K562 (cell line): Measurements from ENCODE around the gene PFDN4.

Experiments used
- ATF7 ChIP-seq: fragments of 450-650 bp; IDR thresholded peaks from 2 replicates; pipeline ENCODE4 v1.7.1; 2014; ENCODE audit warnings: mild to moderate bottlenecking, moderate library complexity
- BRCA1 ChIP-seq, 2 experiments: fragments of 450-650 bp in 1 of 2; sonication (generic) in 1 of 2; formaldehyde crosslinking in 1 of 2; IDR thresholded peaks; 2 replicates each; pipeline versions ENCODE4 v1.5.0 to v1.6.1; 2017 to 2020; ENCODE audit warnings: mild to moderate bottlenecking in 1 of 2, missing genetic modification reagents in 1 of 2
- CBX1 ChIP-seq: sonication (generic); IDR thresholded peaks from 2 replicates; pipeline ENCODE4 v1.6.1; 2016; ENCODE audit warnings: antibody characterized with exemption, low read depth, mild to moderate bottlenecking
- CEBPB ChIP-seq: fragments of 450-650 bp; IDR thresholded peaks from 2 replicates; pipeline ENCODE4 v1.6.1; 2016; ENCODE audit warnings: missing genetic modification characterization, missing compliant biosample characterization
- CREB1 ChIP-seq, 2 experiments: sonication (generic) in 1 of 2; formaldehyde crosslinking in 1 of 2; IDR thresholded peaks; 2 replicates each; pipeline versions ENCODE4 v1.6.1 to v1.8.0; 2012 to 2022; ENCODE audit warnings: inconsistent platforms in 1 of 2, mild to moderate bottlenecking in 1 of 2, missing genetic modification reagents in 1 of 2, moderate library complexity in 1 of 2
- E2F1 ChIP-seq: sonication (generic); formaldehyde crosslinking; IDR thresholded peaks from 2 replicates; pipeline ENCODE4 v1.8.1; 2023; ENCODE audit warnings: mild to moderate bottlenecking, missing genetic modification reagents, moderate library complexity
- EHMT2 ChIP-seq: fragments of 450-650 bp; IDR thresholded peaks from 2 replicates; pipeline ENCODE4 v1.6.1; 2018; ENCODE audit warnings: antibody characterized with exemption
- HOMEZ ChIP-seq: fragments of 250-450 bp; sonication (Bioruptor Pico); IDR thresholded peaks from 2 replicates; pipeline ENCODE4 v1.4.0; 2020; ENCODE audit warnings: mild to moderate bottlenecking, moderate library complexity
- NUFIP1 ChIP-seq: fragments of 450-650 bp; IDR thresholded peaks from 2 replicates; pipeline ENCODE4 v1.6.1; 2018; ENCODE audit not compliant: partially characterized antibody
- REST ChIP-seq, 2 experiments: fragments of 450-650 bp; formaldehyde crosslinking in 1 of 2; IDR thresholded peaks; 2 replicates each; pipeline versions ENCODE4 v1.4.0 to v1.6.1; 2014 to 2020; ENCODE audit warnings: mild to moderate bottlenecking in 2 of 2, borderline replicate concordance in 1 of 2, low read depth in 1 of 2
- SMARCA5 ChIP-seq: fragments of 450-650 bp; IDR thresholded peaks from 2 replicates; pipeline ENCODE4 v1.6.1; 2016
- ZBTB8A ChIP-seq: fragments of 450-650 bp; IDR thresholded peaks from 2 replicates; pipeline ENCODE4 v1.6.1; 2018; ENCODE audit warnings: mild to moderate bottlenecking, moderate library complexity; ENCODE audit not compliant: partially characterized antibody
- TF ChIP-seq, protein P1 (sequence below), 3 experiments: IDR thresholded peaks in 2 of 3; conservative IDR thresholded peaks in 1 of 3; 2 replicates each; pipeline ENCODE4 v1.5.1; 2011 to 2012; ENCODE audit warnings: low read length in 3 of 3, mild to moderate bottlenecking in 3 of 3, control low read depth in 2 of 3, improper control_type of control experiment in 1 of 3, inconsistent platforms in 1 of 3, low read depth in 1 of 3, mixed read lengths in 1 of 3, moderate library complexity in 1 of 3; ENCODE audit not compliant: insufficient read depth in 2 of 3

DNA sequence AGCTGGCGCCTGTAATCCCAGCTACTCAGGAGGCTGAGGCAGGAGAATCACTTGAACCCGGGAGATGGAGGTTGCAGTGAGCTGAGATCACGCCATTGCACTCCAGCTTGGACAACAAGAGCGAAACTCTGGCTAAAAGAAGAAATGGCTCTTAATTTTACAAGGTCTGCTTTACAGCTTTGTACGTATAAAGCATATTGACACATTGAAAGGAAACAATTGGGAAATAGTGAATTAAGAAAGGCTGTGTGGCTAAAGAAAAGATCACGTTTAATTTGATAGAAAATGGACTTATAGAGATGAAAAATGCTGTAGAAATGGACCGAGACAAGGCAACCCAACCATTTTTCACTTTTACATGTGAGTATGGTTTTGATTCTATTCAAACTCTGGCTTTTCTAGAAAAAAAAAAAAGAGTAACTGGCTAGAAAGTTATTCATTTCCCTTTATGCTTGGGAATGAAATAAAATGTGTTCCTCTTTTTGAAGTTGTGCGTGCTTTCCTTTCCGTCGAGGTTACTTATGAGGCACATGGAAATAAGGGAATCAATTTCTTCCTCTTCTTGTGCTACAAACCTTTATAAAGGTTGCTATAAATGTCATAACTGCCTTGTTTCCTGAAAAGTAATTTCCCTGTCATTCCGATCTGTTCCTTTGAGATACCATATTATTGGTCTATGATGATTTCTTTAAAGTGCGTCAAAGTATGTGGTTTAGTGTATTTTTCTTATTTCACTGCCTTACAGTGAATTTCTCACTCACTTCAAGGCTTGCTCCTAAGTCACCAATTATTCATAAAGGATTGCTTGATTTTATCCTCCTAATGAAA lies 29.4 kb downstream of the PFDN4 start:
- no peak for TF ChIP-seq EHMT2
- no peak for TF ChIP-seq NUFIP1
- TF ChIP-seq CREB1 (IDR thresholded peaks at IDR 0.05) = no peak
- no peak for TF ChIP-seq CREB1 (CRISPR knock-in tag; IDR thresholded peaks at IDR 0.05)
- no peak for TF ChIP-seq SMARCA5
- TF ChIP-seq CEBPB (tag) = no peak
- TF ChIP-seq REST (IDR thresholded peaks at IDR 0.05; ENCODE audit: borderline replicate concordance) = no peak
- TF ChIP-seq REST (CRISPR knock-in tag; IDR thresholded peaks at IDR 0.05; ENCODE audit: low read depth) = no peak
- TF ChIP-seq ATF7 = no peak
- TF ChIP-seq, protein P1, sequence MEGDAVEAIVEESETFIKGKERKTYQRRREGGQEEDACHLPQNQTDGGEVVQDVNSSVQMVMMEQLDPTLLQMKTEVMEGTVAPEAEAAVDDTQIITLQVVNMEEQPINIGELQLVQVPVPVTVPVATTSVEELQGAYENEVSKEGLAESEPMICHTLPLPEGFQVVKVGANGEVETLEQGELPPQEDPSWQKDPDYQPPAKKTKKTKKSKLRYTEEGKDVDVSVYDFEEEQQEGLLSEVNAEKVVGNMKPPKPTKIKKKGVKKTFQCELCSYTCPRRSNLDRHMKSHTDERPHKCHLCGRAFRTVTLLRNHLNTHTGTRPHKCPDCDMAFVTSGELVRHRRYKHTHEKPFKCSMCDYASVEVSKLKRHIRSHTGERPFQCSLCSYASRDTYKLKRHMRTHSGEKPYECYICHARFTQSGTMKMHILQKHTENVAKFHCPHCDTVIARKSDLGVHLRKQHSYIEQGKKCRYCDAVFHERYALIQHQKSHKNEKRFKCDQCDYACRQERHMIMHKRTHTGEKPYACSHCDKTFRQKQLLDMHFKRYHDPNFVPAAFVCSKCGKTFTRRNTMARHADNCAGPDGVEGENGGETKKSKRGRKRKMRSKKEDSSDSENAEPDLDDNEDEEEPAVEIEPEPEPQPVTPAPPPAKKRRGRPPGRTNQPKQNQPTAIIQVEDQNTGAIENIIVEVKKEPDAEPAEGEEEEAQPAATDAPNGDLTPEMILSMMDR (IDR thresholded peaks at IDR 0.05 in 2 of 3, conservative IDR thresholded peaks at IDR 0.05 in 1 of 3; ENCODE audit: insufficient read depth in 2 of 3, low read depth in 1 of 3, low read length in 3 of 3) = no peak
- no peak for TF ChIP-seq BRCA1 (IDR thresholded peaks at IDR 0.05)
- no peak for TF ChIP-seq BRCA1 (CRISPR knock-in tag; IDR thresholded peaks at IDR 0.05)
- no peak for TF ChIP-seq HOMEZ
- TF ChIP-seq E2F1 (CRISPR knock-in tag) = no peak
- no peak for TF ChIP-seq ZBTB8A
- TF ChIP-seq CBX1 = no peak
